ENCODE measurements around the gene ADPRHL1. TPM values are rescaled to one million over a fixed set of nuclear protein-coding genes. Genes with fewer than 3 reads are reported as not detected.

Gene ADPRHL1
- total RNA-seq, 1 experiment from 2014 or later: 4.9 TPM

DNA sequence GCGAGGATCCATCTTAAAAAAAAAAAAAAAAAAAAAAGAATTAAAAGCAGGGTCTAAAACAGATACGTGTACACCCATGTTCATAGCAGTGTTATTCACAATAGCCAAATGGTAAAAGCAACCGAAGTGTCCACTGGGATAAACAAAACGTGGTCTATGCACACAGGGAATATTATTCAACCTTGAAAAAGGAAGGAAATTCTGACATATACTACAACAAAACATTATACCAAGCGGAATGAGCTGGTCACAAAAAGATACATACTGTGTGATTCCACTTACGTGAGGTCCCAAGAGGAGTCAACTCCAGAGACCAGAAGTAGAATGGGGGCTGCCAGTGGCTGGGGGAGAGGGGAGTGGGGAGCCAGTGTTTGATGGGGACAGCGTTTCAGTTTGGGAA, 14.7 kb upstream of the ADPRHL1 start:
- H3K9me3 ChIP-seq: no peaks in the 10 kb centered on the region
- no TSS peak for BruUV-seq (replicated peaks)
- TF ChIP-seq CTCF (IDR thresholded peaks at IDR 0.05; ENCODE audit: insufficient read depth in 1 of 2, low read depth in 1 of 2, low read length in 1 of 2, severe bottlenecking in 1 of 2, unreplicated experiment in 1 of 2): no peak
- intact Hi-C loops (cut with micrococcal nuclease; ENCODE audit: unreplicated experiment): no loop called here
- CTCF ChIA-PET: no interaction called here
- Mint-ChIP-seq H3K9me3 (ENCODE audit: unreplicated experiment) (no peaks in the 10 kb centered on the region), H3K27ac (ENCODE audit: unreplicated experiment) (no peak overlapping the region), H3K36me3 (ENCODE audit: insufficient read depth, unreplicated experiment) (peaks cover 39% of the 10 kb centered on the region), H3K27me3 (ENCODE audit: insufficient read depth, unreplicated experiment) (no peaks in the 10 kb centered on the region), H3K4me3 (ENCODE audit: unreplicated experiment) (no peak overlapping the region), H3K4me1 (ENCODE audit: low read depth, unreplicated experiment) (peaks cover 8% of the 10 kb centered on the region)
- DNase-seq: no peak
- H3K27me3 ChIP-seq (replicated peaks; ENCODE audit: control insufficient read depth, insufficient read depth, low read length): no peaks in the 10 kb centered on the region
- POLR2A ChIA-PET: no interaction called here
- no peaks in the 10 kb centered on the region for H3K4me1 ChIP-seq
- peaks cover 5% of the 10 kb centered on the region; the same call in 1 of the 2 replicates for H3K36me3 ChIP-seq (ENCODE audit: control insufficient read depth, insufficient read depth, low read length)
- no peak overlapping the region for H3K4me3 ChIP-seq (ENCODE audit: low read depth, low read length)

- Histone ChIP-seq H3K9me3 (no peaks in the 10 kb centered on the region), H3K4me3 (ENCODE audit: low read depth, low read length) (no peak overlapping the region), H3K4me1 (0 out of 2 replicates have a peak, but pooled peaks cover under 1% of the 10 kb centered on the region), H3K36me3 (ENCODE audit: control insufficient read depth, insufficient read depth, low read length) (peaks cover 3% of the 10 kb centered on the region; the same call in 1 of the 2 replicates), H3K27me3 (replicated peaks; ENCODE audit: control insufficient read depth, insufficient read depth, low read length) (no peaks in the 10 kb centered on the region)
- peaks cover 33% of the 10 kb centered on the region for H3K36me3 Mint-ChIP-seq (ENCODE audit: insufficient read depth, unreplicated experiment)
- H3K9me3 Mint-ChIP-seq (ENCODE audit: unreplicated experiment): no peaks in the 10 kb centered on the region
- no peak for DNase-seq
- H3K27me3 Mint-ChIP-seq (ENCODE audit: insufficient read depth, unreplicated experiment): no peaks in the 10 kb centered on the region
- ChIA-PET CTCF (no interaction called here), POLR2A (no interaction called here)
- no peak overlapping the region for H3K4me3 Mint-ChIP-seq (ENCODE audit: unreplicated experiment)
- no peak overlapping the region for H3K27ac Mint-ChIP-seq (ENCODE audit: unreplicated experiment)
- no peak for TF ChIP-seq CTCF (IDR thresholded peaks at IDR 0.05; ENCODE audit: insufficient read depth in 1 of 2, low read depth in 1 of 2, low read length in 1 of 2, severe bottlenecking in 1 of 2, unreplicated experiment in 1 of 2)
- no TSS peak for BruUV-seq (replicated peaks)
- H3K4me1 Mint-ChIP-seq (ENCODE audit: low read depth, unreplicated experiment): peaks cover 8% of the 10 kb centered on the region
- intact Hi-C loops (cut with micrococcal nuclease; ENCODE audit: unreplicated experiment): no loop called here
Observed at GRCh38 chr13:113466383-113466782, 13.1 kb upstream of the ADPRHL1 start.

DNA sequence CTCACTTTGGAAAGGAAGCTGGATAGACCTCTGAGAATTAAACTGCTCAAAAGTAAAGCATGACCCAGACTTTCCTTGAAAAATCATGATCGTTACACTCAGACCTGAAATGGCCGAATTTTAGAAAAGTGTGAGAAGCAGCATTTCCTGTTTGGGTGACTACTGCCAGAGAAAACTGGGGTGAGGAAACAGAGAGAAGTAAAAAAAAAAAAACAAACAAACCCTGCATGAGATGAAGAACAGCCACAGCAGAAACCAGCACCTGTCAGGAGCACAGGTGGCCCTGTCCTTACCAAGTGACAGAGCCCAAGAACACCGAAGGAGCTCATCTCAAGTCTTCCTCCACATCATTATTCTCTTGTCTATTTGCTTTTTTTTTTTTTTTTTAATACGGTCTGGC, 12.0 kb upstream of the ADPRHL1 start:
- no peak for TF ChIP-seq CTCF (IDR thresholded peaks at IDR 0.05; ENCODE audit: insufficient read depth in 1 of 2, low read depth in 1 of 2, low read length in 1 of 2, severe bottlenecking in 1 of 2, unreplicated experiment in 1 of 2)
- H3K27ac Mint-ChIP-seq (ENCODE audit: unreplicated experiment): no peak overlapping the region
- ChIA-PET CTCF (no interaction called here), POLR2A (interaction anchor here (0.6 kb wide), 1 partner anchor 71 kb away, joined by 9 read pairs; no protein-coding TSS in a partner anchor)
- H3K4me3 ChIP-seq (ENCODE audit: low read depth, low read length): no peak overlapping the region
- peaks cover 8% of the 10 kb centered on the region for H3K4me1 Mint-ChIP-seq (ENCODE audit: low read depth, unreplicated experiment)
- 0 out of 2 replicates have a peak, but pooled peaks cover 3% of the 10 kb centered on the region for H3K4me1 ChIP-seq
- no peaks in the 10 kb centered on the region for H3K9me3 ChIP-seq
- no peaks in the 10 kb centered on the region for H3K9me3 Mint-ChIP-seq (ENCODE audit: unreplicated experiment)
- no peaks in the 10 kb centered on the region for H3K27me3 ChIP-seq (replicated peaks; ENCODE audit: control insufficient read depth, insufficient read depth, low read length)
- no peaks in the 10 kb centered on the region for H3K27me3 Mint-ChIP-seq (ENCODE audit: insufficient read depth, unreplicated experiment)
- H3K4me3 Mint-ChIP-seq (ENCODE audit: unreplicated experiment): no peak overlapping the region
- peaks cover 3% of the 10 kb centered on the region for H3K36me3 ChIP-seq (ENCODE audit: control insufficient read depth, insufficient read depth, low read length)
- no peak for DNase-seq
- BruUV-seq (replicated peaks): no TSS peak
- intact Hi-C loops (cut with micrococcal nuclease; ENCODE audit: unreplicated experiment): no loop called here
- H3K36me3 Mint-ChIP-seq (ENCODE audit: insufficient read depth, unreplicated experiment): peaks cover 44% of the 10 kb centered on the region
